Cardiac fibroblast (primary cell): Measurements from ENCODE around the gene CARD19.

Source experiments
- DNase-seq, 2 donors: peaks; one replicate each; pipeline versions ENCODE4 v3.0.0 to v3.0.0-alpha.2; 2010; ENCODE audit warnings: low read depth in 2 of 2
- H3K4me3 ChIP-seq, 2 donors: replicated peaks in 1 of 2; 1 replicate in 1 of 2; 2 replicates in 1 of 2; pipeline ENCODE4 v1.5.1; 2011; ENCODE audit warnings: low read depth in 2 of 2, low read length in 2 of 2, mild to moderate bottlenecking in 2 of 2, moderate library complexity in 1 of 2
- CTCF ChIP-seq: IDR thresholded peaks from one replicate; pipeline ENCODE4 v1.5.1; 2011; ENCODE audit warnings: low read depth, mild to moderate bottlenecking, low read length, inconsistent platforms

Gene CARD19

DNA sequence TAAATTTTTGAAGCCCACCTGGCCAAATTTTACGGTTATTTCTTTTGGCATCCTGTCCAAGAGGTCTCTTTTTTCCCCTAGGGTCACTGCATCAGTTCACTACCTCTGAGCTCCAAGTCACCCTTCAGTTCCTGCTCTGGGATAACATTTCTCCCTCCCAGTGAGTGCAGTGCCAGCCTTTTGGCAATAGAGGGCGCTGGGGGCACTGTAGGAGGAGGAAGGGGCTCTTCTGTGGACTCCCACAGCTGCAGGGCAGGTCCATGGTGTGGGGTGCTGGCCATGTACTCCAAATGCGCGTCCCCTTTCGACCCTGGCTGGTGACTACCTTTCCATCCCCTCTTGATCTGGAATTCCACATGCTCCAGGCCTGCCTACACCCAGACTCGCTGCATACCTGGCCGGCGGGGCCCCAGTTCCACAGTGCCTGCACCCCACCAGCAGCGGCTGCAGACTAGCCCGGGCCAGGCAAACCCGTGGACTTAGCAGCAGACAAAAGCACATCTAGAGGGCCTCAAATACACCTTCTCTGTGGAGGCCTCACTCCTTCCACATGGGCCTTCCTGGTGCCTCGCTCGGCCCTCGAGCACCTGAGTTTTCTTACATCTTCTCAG, 58.4 kb downstream of the CARD19 start:
- H3K4me3 ChIP-seq, result no peak overlapping the region
- TF ChIP-seq CTCF, result peak; percentile 65
- peak; percentile 18 to 23 for DNase-seq

DNA sequence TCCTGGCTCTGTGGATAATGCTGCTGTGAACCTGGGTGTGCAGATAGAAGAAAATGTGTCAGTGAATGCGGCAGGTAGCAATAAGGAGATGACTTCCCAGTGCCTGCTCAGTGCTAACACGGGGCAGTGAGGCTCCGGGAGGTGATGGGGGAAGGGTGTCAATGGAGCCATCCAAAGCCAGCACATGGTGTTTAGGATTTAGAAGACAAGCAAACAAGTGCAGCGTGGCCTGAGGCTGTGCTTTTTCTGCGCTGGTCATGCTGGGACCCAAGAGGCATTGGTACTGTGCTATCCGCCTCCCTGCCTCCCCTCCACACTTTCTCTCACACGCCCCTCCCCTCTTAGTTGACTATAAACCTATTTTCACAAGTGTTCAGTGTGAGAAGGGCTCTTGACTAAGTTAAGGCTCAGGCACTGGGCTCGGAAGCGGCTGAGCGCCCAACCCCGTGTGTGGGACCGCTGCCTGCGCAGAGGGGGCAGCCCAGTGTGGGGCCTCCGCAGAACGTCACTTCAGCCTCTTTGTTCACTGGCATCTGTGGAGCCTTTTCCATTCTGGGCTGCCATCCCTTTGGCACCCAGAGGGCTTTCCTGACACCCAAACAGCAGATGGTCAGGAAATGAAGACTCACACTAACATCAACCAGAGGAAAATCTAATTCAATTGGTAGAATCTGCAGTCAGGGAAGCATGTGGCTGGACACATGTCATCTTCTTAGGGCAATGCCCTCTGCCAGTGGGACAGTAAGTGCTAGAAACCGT, 59.9 kb downstream of the CARD19 start:
- DNase-seq, result no peak
- no peak overlapping the region for H3K4me3 ChIP-seq
- no peak for TF ChIP-seq CTCF

- H3K4me3 ChIP-seq, result no peak overlapping the region
- no peak for DNase-seq
- TF ChIP-seq CTCF, result no peak
Observed at GRCh38 chr9:93156475-93157008, 60.5 kb downstream of the CARD19 start.

DNA sequence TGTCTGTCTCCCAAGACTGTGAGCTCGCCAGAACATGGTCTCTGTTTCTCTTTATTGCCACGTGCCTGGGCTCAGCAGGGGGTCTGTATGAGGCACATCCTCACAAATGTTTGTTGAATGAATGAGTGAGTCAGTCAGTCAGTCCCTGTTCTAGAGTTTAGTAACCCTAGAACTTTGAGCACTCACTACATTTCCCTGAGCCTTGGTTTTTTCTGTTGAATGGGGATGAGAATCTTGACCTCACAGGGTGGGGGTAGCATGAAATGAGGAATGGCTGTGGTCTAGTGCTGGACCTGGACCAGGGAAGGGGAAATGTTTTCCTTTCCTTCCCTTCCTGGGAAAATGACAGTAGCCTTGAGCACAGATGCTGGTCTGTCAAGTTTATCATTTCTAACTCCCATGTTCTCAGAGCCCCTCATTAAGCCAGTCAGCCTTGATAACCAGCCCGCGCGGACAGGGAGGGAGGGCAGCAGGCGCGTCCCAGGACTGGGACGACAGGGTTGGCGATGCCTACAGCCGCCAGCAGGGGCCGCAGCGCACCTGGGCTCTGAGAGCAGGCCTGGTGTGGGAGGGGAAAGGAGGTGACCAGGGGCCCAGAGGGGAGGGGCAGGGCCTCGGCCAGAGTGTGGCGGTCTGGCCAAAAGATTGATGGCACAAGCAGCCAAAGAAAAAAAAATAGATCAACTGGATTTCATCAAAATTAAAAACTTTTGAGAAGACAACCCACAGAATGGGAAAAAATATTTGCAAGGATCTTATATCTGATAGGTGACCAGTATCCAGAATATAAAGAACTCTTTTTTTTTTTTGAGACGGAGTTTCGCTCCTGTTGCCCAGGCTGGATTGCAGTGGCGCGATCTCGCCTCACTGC, 63.8 kb downstream of the CARD19 start:
- DNase-seq, result peak; percentile 76 to 80
- TF ChIP-seq CTCF, result peak; percentile 98
- H3K4me3 ChIP-seq, result no peak overlapping the region

DNA sequence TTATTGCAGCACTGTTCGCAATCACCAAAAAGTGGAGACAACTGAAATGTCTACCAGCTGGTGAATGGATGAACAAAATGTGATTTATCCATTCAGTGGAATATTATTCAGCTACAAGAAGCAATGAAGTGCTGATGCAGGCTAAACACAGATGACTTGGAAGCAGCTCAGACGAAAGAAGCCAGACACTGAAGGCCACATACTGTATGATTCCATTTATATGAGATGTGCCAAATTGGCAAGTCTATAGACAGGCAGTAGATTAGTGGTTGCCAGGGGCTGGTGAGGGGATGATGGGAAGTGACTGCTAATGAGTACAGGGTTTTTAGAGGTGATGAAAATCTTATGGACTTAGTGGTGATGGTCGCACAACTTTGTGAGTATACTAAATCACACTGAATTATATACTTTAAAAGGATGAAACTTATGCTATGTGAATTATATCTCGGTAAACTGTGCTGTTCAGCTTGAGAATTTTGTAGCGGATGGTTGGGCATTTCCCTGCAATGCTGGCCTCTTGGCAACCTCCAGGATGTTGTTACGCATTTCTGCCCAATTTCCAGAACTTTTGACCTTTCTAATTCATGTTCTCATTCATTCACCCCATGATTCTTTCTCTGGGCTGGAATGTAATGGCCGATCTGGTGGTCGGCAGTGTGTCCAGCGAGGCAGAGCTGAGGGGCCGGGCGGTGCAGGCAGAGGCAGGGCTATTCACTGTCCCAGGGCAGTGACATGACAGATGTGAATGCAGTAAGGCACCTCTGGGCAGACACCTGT, 66.0 kb downstream of the CARD19 start:
- DNase-seq, result peak in 1 of 2 donors; percentile 59
- no peak for TF ChIP-seq CTCF

More for the DNA sequence above, 66.0 kb downstream of the CARD19 start:
- H3K4me3 ChIP-seq, result no peak overlapping the region
